GM18858 (cell line): ENCODE measurements around the gene TMUB2.
"Not testable (repeated sequence)": the region's sequence is repeated elsewhere in the genome, so short reads cannot be mapped to it uniquely, and the experiment has no call there.

Experiments
- ATAC-seq: cut with Tn5 transposase; IDR thresholded peaks from one replicate; pipeline ENCODE4 v1.9.1; 2021; ENCODE audit not compliant: unreplicated experiment

Gene TMUB2

DNA sequence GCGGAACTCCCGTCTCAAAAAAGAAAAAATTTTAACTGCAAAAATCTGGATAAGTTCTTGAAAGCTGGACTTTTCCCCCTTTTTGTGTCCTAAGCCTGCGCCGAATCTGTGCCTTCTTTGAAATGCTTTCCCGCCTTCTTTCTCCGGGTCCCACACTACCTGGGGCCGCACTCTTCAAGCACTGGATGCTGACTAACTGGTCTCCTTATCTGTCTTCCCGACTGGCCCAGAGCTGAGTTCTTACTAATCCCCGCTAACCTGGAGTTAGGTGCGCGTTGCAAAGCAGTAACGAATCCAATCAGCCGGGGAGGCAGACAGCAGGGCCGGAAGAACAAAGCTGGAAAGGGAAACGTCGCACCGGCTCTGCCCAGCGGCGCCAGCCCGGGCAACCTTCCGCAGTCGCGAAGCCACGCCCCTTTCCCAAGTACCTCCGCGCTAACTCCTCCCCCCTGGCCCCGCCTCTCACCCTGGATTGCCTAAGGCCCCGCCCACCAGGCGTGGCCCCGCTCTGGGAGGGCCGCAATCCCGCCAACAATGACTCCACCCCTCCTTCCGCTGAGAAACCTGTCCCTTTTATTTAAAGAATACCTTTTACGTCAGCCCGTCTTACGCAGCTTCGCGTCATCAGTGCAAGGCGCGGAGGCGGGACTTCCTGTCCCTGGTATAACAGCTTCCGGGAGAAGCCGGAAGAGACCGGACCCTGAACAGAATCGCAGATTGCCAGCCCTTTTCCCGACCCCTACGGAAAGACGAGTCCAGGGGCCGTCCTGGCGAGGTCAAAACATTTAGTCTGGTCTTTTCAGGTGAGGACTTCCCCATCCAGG is at the start of gene TMUB2:
TSS of gene TMUB2 (plus strand) at position 666 of the 824 bp plus-strand sequence. CDS start 737 bp downstream, outside the sequence.
- peak; percentile 69 for ATAC-seq

DNA sequence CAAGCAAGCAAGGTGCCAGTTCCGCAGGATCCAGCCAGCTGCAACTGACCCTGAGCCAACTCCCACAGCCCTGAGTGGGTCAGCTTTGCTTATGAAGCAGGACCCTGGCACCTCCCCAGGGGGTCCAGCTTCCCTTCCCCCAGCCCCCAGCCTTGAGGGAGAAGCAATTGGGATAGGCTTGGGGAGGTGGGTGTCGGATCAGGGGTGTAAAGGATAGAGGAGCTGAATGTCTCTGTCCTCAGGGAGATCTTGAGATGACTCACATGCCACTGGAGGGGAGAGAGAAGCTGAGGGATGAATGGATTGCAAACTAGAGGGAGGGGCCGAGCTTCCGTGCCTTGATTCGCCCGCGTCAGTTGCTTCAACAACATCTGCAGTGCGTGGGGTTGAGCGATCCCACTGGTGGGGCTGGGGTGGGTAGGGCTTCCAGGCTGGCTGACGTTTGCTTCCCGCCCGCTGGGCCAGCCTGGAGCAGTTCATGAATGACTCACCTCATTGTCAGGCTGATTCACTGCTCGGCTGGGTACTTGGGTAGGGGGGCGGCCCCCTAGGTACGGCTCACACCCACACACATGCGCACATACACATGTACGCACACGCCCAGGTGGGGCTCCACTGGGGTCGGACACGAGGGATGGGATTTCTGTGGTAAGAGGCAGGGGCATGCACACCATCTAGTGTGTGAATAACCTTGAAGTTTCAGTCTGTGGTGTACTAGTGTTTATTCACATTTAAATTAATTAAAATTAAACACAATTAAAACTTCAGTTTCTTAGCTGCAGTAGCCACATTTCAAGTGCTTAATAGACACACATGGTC is 48.7 kb upstream of the TMUB2 start:
- ATAC-seq, result no peak

DNA sequence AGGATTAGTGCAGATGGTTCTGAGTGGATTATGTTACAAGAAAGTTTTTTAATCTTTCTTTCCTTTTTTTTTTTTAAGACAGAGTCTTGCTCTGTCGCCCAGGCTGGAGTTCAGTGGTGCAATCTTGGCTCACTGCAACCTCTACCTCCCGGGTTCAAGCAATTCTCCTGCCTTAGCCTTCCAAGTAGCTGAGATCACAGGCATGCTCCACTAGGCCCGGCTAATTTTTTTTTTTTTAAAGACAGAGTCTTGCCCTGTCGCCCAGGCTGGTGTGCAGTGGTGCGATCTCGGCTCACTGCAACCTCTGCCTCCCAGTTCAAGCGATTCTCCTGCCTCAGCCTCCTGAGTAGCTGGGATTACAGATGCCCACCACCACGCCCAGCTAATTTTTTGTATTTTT is 42.9 kb upstream of the TMUB2 start:
- not testable (repeated sequence) for ATAC-seq

DNA sequence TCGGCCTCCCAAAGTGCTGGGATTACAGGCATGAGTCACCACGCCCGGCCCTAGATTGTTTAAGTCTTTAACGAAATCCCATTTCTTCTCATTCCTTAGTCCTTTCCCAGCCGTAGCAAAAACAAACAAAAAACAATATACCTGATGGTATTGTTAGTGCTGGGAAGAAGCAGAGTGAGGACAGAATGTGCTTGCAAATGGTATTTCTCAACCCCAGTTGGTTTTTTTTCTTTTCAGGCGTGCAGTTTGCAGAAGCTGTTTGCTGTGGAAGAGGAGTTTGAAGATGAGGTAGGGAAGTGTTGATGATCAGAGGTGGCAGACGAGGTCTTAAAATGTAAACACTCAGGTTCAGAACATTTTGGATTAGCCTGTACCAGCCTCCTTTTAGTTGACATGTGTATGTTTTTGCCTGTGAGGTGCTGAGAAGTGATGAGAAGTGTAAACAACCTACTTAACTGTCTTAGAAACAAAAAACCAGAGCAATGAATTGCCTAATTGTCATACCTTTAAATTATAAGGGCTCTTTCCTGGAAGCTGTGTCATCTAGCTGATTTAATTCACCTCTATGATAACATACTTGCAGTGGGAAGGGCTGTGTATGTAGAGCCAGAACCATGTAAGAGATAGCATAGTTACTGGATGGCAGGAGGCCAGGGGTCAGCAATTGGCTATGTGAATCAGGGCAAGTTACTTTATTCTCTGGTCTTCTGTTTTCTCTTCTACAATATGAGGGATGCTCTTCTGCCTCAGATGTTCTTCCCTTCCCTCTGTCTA is 41.6 kb upstream of the TMUB2 start:
- no peak for ATAC-seq

DNA sequence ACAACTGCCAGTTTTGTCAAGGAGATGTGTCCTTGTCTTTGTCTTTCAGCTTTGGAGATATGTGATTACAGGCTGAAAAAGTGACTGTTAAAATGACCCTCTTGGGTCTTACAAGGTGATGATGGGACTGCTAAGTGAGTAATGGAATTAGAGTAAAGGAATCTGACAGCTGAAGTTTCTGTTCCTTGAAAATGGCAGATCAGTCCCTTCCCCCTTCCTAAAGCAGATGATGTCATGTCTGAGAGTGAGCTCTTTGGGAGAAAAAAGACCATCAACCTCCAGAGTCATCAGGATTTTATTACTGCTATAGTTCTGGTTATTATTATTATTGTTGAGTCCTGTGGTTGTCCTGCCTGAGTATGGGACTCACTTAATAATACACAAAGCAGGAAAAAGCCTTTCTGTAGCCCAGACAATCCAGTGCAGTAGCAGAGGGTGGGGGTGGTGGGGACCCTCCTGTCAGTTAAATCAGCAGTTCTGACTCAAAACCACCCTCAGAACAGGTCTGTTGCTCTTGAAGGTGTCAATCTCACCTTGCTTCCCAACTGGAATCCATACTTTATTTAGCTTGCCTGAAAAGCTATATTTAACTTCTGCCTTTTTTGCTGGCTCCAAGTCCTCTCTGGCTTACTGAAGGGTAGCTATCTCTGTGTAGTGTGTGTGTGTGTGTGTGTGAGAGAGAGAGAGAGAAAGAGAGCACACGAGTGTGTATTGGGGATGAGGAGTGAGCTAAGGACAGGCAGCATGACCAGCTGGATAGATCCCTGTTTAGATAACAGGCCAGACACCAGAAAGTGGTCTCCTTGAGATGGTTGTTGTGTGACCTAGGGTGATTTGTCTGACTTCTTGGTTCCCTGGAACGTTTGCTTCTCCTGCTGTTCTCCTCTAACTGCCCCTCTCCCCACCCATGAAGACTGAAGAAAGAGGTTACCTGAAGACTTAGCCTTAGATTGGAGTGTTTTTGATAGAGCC is 40.1 kb upstream of the TMUB2 start:
- no peak for ATAC-seq

DNA sequence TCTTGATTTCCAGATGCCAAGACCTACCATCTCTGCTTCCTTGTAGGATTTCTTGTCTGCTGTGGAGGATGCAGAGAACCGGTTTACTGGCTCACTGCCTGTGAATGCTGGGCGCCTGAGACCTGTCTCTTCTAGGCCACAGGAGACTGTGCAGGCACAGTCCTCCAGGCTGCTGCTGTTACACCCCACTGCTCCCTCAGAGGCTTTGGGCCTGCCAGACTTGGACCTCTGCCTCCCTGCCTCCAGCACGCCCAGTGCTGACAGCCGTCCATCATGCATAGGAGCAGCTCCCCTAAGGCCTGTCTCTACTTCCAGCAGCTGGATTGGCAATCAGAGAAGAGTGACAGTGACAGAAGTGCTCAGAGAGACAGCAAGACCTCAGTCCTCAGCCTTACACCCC is 39.0 kb upstream of the TMUB2 start:
- ATAC-seq, result no peak

DNA sequence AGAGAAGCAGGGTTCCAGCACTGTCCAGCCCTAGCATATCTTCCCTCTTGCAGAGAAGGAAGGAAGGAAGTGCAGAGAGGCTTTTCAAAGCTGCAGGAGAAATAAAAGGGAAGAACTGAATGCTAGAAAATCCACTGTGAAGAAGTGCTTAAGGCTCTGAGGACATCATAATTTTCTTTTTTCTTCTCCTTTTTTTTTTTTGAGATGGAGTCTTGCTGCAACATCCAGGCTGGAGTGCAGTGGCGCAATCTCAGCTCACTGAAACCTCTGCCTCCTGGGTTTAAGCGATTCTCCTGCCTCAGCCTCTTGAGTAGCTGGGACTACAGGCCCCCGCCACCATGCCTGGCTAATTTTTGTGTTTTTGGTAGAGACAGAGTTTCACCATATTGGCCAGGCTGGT is 37.7 kb upstream of the TMUB2 start:
- ATAC-seq, result not testable (repeated sequence)

DNA sequence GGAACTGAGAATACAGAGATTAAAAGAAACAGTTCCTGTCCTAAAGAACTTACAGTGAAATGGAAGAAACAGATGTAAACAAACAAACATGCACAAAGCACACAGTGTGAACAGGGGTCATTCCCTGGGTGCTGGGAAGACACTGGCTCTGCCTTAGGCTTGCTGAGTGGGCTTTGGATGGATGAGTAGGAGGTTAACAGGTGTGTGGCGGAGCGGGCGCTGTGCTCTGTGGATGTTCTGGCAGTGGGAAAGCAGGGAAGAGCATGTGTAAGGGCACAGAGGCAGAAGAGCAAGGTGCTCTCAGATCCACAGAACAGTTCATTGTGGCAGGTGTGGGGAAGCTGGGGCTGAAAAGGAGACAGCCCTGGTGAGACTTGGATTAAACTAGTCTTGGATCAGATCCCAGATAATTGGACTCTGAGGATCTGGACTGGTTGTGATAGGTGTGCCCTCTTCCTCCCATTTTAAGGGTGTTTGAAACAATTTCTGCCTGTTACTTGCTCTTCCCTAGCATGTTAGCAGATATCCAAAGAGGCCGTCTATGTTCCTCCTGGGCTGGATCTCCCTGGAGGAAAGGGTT is 36.9 kb upstream of the TMUB2 start:
- no peak for ATAC-seq

DNA sequence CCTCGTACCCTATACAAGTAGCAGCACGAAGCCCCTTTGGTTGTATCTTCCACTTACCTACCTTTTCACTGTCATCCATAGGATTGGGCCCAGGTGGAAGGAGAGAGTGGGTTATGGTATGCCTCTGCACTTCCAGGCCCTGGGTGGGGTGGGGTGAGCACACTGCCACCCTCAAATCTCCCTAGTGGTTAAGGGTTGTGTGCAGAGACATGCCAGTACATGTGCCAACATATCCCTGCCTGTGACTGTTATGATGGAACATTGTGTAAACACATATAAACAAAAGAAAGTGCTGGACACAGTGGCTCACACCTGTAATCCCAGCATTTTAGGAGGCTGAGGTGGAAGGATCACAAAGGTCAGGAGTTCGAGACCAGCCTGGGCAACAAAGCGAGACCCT is 33.9 kb upstream of the TMUB2 start:
- ATAC-seq, result no peak

DNA sequence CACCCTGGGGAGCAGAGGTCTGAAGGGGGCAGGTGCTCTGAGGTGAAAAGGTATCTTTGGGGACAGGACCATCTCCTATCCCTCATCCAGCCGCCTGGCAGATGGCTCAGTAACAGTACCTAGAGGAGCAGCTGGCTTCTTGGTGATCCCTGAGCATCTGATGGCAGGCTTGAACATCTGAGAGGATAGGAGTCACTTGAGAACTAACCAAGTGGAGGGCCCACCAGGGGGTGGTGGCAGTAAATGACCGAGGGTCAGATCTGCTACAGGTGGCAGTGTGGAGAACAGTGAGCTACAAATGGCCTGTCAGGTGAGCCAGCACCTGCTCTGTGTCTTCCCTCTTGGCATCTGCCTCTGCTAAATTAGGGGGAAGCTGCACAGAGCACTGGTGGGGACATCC is 31.3 kb upstream of the TMUB2 start:
- ATAC-seq, result no peak

DNA sequence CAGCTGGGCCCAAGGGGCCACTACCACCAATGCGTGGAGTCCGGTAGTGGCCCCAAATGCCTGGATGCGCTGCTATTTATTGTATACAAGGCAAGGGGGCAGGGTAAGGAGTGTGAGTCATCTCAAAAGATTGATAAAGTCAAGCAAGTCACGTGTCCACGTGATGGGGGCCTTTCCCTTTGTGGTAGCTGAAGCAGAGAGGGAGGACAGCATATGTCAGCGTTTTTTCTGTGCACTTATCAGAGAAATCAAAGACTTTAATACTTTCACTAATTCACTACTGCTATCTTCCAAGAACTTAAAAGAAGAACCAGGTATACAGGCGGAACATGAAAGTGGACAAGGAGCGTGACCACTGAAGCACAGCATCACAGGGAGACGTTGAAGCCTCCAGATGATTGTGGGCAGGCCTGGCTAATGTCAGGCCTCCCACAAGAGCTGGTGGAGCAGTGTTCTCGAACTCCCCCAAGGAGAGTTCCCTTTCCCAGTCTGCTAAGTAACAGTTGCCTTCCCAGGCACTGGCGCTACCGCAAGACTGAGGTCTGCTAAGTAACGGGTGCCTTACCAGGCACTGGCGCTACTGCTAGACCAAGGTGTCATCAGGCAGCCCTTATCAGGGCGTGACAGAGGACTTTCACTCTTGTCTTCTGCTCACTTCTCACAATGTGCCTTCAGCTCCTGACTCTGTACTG is 27.1 kb upstream of the TMUB2 start:
- ATAC-seq, result no peak

DNA sequence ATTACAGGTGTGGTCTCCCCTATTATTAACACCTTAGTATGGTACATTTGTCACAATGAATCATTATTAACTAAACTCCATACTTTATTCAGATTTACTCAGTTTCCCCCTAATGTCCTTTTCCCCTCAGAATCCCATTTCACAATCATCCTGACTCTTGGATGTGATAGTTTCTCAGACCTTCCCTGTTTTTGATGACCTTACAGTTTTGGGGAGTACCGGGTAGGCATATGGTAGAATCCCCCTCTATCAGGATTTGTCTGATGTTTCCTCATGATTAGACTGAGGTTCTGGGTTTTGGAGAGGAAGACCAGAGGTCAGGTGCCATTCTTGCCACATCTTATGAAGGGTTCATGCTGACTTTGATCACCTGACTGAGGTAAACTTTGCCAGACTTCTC is 22.3 kb upstream of the TMUB2 start:
- no peak for ATAC-seq

DNA sequence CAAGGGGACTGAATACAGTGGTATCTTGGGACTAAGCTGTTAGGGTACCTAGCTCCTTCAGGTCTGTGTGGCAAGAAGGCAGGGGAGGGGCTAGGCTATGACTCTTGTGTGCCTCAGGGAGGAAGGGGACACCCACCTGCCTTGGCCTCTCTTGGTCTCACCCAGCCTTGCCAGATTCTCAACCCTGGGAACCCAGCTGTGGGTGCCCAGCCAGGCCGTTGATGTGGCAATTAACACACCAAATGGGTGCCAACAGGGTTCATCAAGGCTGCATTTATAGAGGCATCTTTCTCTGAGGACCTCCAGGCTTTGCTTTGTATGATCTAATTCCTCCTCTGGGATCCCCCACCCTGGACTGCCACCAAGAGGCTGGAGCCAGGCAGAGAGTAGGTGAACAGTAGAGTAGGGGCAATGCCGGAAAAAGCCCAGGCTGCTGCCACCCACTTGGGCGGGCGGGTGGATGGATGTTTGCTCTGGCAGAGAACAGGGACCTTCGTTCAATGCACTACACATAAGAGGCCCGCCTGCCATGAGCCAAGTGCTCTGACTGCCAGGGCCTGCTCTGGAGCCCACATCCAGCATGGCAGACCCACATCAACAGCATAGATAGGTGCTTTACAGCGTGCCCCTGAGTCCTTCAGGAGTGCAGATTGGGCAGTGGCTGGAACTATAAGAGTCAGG is 19.5 kb upstream of the TMUB2 start:
- no peak for ATAC-seq

DNA sequence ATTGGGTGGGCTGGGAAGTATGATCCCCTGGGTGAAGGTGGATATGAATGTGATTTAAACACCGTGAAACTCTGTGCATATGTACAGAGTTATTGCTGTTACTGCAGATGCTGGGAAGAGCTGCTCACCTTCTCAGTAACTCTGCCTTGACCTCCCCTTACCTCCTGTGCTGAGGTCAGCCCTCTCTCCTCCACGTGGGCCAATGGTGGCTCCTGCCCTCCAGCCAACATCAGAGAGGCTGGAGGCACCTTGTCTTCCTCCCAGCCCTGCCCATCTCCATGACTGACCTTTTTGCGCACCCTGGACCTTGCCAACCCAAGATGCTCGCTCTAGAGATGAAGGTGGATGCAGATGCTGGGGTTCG is 16.7 kb upstream of the TMUB2 start:
- no peak for ATAC-seq

DNA sequence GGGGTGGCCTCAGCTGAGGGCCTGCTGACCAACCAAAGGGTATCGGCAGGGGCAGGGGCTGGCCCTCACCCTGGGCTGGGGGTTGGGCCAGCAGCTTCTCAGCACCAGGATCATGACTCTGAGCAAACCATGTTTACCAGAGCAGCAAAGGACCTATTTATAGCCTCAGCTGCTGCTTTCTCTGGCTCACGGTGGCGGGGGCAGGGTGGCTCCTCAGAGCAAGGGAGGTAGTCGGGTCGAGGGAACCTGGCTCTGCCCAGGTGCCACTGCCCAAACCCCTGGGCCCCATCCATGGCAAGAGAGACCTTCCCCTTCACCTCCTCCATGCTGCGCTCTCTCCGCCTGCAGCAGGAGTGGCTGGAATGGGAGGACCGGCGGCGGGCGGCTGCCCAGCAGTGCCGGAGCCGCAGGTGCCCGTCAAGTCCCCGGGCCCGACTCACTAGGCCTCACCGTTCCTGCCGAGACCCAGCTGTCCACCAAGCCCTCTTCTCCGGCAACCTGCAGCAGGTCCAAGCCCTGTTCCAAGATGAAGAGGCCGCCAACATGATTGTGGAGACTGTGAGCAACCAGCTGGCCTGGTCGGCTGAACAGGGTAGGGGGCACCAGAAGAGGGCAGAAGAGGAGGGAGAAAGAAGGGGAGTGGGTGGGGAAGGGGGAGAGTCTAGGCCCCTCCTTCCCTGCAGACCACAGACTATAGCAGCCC is 16.1 kb upstream of the TMUB2 start, which contains the start of gene ASB16:
TSS of gene ASB16 (plus strand) at position 206 of the 703 bp plus-strand sequence. CDS start at position 292, 86 bp downstream.
- no peak for ATAC-seq

DNA sequence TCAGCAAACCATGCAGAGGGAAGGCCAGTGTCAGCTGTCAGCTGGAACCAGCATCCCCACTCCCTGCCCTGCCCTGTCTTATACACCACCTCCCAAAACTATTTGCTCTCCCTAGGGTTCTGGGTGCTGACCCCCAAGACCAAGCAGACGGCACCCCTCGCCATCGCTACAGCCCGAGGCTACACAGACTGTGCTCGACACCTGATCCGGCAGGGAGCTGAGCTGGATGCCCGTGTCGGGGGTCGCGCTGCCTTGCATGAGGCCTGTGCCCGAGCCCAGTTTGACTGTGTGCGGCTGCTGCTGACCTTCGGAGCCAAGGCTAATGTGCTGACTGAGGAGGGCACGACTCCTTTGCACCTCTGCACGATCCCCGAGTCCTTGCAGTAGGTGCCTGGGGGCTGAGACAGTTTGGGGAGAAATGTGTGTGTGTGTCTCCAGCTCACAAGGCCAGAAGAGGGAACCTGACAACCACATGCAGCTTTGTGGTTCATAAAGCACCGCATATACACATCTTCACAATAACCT is 14.8 kb upstream of the TMUB2 start:
- ATAC-seq, result no peak

DNA sequence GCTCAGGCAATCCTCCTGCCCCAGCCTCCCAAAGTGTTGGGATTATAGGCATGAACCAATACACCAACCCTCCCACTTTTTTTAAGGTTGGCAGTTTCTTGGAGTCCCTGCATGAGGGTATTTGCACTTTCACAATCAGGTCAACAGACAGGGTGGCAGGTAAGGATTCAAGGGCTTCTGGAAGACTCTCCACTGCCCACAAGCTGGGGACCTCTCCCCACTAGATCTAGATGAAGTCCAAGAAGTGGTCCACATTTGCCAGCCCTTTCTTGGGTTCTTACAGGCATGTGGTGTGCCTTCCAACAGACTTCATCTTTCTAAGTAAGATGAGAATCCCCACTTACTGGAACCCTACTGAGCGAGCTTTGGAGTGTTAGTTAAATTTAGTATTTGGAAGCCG is 12.3 kb upstream of the TMUB2 start:
- no peak for ATAC-seq

DNA sequence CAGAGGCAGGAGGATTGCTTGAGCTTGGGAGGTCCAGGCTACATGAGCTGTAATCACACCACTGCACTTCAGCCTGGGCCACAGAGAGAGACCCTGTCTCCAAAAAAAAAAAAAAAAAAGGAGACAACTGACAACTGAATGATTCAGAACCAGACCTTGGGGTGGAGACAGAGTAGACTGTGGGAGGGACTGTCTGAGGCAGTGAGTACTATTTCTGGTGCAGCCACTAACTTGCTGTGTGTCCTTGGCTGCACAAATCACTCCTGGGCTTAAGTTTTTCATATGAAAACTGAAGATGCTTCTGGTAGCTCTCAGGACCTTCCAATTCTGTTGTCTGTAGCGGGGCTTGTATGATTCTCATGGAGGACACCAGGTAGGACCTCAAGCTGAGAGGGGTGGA is 10.5 kb upstream of the TMUB2 start:
- ATAC-seq, result no peak
